Endothelial cell of umbilical vein (primary cell): Measurements from ENCODE around the gene ATG7. TPM values are rescaled to one million over a fixed set of nuclear protein-coding genes. Genes with fewer than 3 reads are reported as not detected.

Experiments used
- BruUV-seq: library from RNA; stranded (reverse); fragments of 400-500 nt; replicated peaks from 2 replicates; lab custom pipeline; 2021; lab: Mats Ljungman, UMichigan
- CTCF ChIA-PET: fragments of 300-600, 350-600 bp; sonication (Branson Sonifier 250); formaldehyde crosslinking; loops from one replicate; lab custom pipeline; 2021; ENCODE audit warnings: antibody characterized with exemption, inconsistent platforms; lab: Charles Lee
- POLR2A ChIA-PET: fragments of 300-600, 350-600 bp; sonication (Branson Sonifier 250); formaldehyde crosslinking; loops from one replicate; lab custom pipeline; 2021; ENCODE audit warnings: antibody characterized with exemption, inconsistent platforms; lab: Charles Lee
- DNase-seq: peaks from one replicate; pipeline ENCODE4 v3.0.0-alpha.2; 2011; ENCODE audit warnings: low read depth, low spot score
- FAIRE-seq: peaks from 2 replicates; lab custom pipeline; 2011; peaks lifted over from hg19 to GRCh38; lab: Jason Lieb, UNC
- H2AFZ ChIP-seq: 2 replicates; pipeline ENCODE4 v1.6.0; 2012; ENCODE audit warnings: low read depth, low read length, control low read depth, inconsistent platforms
- H3K27ac ChIP-seq: 2 replicates; pipeline ENCODE4 v1.5.1; 2011; ENCODE audit warnings: low read depth, mild to moderate bottlenecking, control low read depth, low read length, moderate library complexity; ENCODE audit not compliant: insufficient read depth
- H3K27me3 ChIP-seq, 2 experiments: 2 replicates each; pipeline versions ENCODE4 v1.6.0 to v1.6.1; 2011; ENCODE audit warnings: low read length in 2 of 2, mixed read lengths in 1 of 2; ENCODE audit not compliant: control insufficient read depth in 2 of 2, insufficient read depth in 2 of 2
- H3K36me3 ChIP-seq, 2 experiments: 2 replicates in 1 of 2; 3 replicates in 1 of 2; pipeline ENCODE4 v1.5.1; 2011; ENCODE audit warnings: low read length in 2 of 2, mild to moderate bottlenecking in 1 of 2, moderate library complexity in 1 of 2; ENCODE audit not compliant: control insufficient read depth in 2 of 2, insufficient read depth in 2 of 2; ENCODE audit errors: extremely low read depth in 1 of 2
- H3K4me1 ChIP-seq: 3 replicates; pipeline ENCODE4 v1.5.1; 2011; ENCODE audit warnings: mild to moderate bottlenecking, low read length; ENCODE audit not compliant: control insufficient read depth, insufficient read depth; ENCODE audit errors: extremely low read depth
- H3K4me2 ChIP-seq: 2 replicates; pipeline ENCODE4 v1.6.1; 2011; ENCODE audit warnings: low read length, control low read depth, mixed read lengths; ENCODE audit not compliant: insufficient read depth
- H3K4me3 ChIP-seq, 3 experiments: fragments of 200-600 bp in 1 of 3; sonication (generic), shearing (Covaris generic) in 1 of 3; replicated peaks in 1 of 3; 2 replicates each; pipeline ENCODE4 v1.5.1; 2011 to 2016; ENCODE audit warnings: control low read depth in 3 of 3, low read length in 3 of 3, mild to moderate bottlenecking in 2 of 3, inconsistent platforms in 1 of 3, low read depth in 1 of 3, moderate library complexity in 1 of 3; ENCODE audit not compliant: insufficient read depth in 1 of 3
- H3K79me2 ChIP-seq: 2 replicates; pipeline ENCODE4 v1.6.0; 2012; ENCODE audit warnings: low read length, inconsistent platforms; ENCODE audit not compliant: control insufficient read depth, insufficient read depth
- H3K9ac ChIP-seq: replicated peaks from 2 replicates; pipeline ENCODE3; 2011; ENCODE audit warnings: low read length, control low read depth; ENCODE audit not compliant: insufficient read depth; ENCODE audit errors: extremely low read depth
- H3K9me1 ChIP-seq: replicated peaks from 3 replicates; pipeline ENCODE4 v1.6.0; 2011; ENCODE audit warnings: mild to moderate bottlenecking, low read length; ENCODE audit not compliant: control insufficient read depth, insufficient read depth; ENCODE audit errors: extremely low read depth
- H3K9me3 ChIP-seq: replicated peaks from 2 replicates; pipeline ENCODE4 v1.5.1; 2012; ENCODE audit warnings: low read length, inconsistent platforms; ENCODE audit not compliant: control insufficient read depth, insufficient read depth
- H4K20me1 ChIP-seq: replicated peaks from 2 replicates; pipeline ENCODE3; 2011; ENCODE audit warnings: mild to moderate bottlenecking, low read length; ENCODE audit not compliant: control insufficient read depth, insufficient read depth; ENCODE audit errors: extremely low read depth
- FOS ChIP-seq: IDR thresholded peaks from 2 replicates; pipeline ENCODE4 v1.6.1; 2011; ENCODE audit warnings: mild to moderate bottlenecking, low read length, moderate library complexity, borderline replicate concordance; ENCODE audit not compliant: insufficient read depth
- JUN ChIP-seq: IDR thresholded peaks from 2 replicates; pipeline ENCODE4 v1.6.1; 2011; ENCODE audit warnings: borderline replicate concordance, low read depth; ENCODE audit not compliant: insufficient read length, insufficient read depth
- MYC ChIP-seq: IDR thresholded peaks from one replicate; pipeline ENCODE4 v1.6.1; 2011; ENCODE audit warnings: mild to moderate bottlenecking, low read depth, low read length
- POLR2A ChIP-seq: IDR thresholded peaks from 2 replicates; pipeline ENCODE4 v1.6.1; 2012; ENCODE audit warnings: low read depth, mild to moderate bottlenecking, control low read depth, low read length
- POLR2AphosphoS5 ChIP-seq: IDR thresholded peaks from 2 replicates; pipeline ENCODE4 v1.6.1; 2012; ENCODE audit warnings: low read depth, mild to moderate bottlenecking, control low read depth, low read length, moderate library complexity; ENCODE audit not compliant: insufficient read depth
- dilution Hi-C: fragments of 300-500 bp; cut with MboI; formaldehyde crosslinking; loops from one replicate; pipeline ENCODE4 v1.15.0; 2019; ENCODE audit warnings: low sequenced_read_pairs; ENCODE audit not compliant: extremely low pct_ligation_motif_present
- intact Hi-C: fragments of 100-400 bp; cut with micrococcal nuclease; formaldehyde crosslinking; loops from one replicate; pipeline ENCODE4 v1.10.0; 2022
- polyA plus RNA-seq, 4 experiments: library from polyadenylated mRNA; depleted of rRNA in 3 of 4; stranded (reverse) in 3 of 4; unstranded in 1 of 4; fragments of >200 nt; gene quantifications; 2 replicates each; pipeline versions ENCODE4 v1.2.1 to v1.2.3, GENCODE V29; 2011 to 2012; ENCODE audit warnings: missing spikeins in 1 of 4
- total RNA-seq: library from RNA; stranded (reverse); gene quantifications from 2 replicates; pipeline ENCODE4 v1.2.3, GENCODE V29; 2021
- TF ChIP-seq, protein P1 (sequence below), 2 donors: IDR thresholded peaks; 1 replicate in 1 of 2; 2 replicates in 1 of 2; pipeline ENCODE4 v1.5.1; 2011; ENCODE audit warnings: low read length in 2 of 2, mild to moderate bottlenecking in 2 of 2, moderate library complexity in 2 of 2, control low read depth in 1 of 2, inconsistent platforms in 1 of 2, low read depth in 1 of 2; ENCODE audit not compliant: insufficient read depth in 1 of 2; ENCODE audit errors: extremely low read depth in 1 of 2
- TF ChIP-seq, protein P2 (sequence below): IDR thresholded peaks from 2 replicates; pipeline ENCODE4 v1.6.1; 2011; ENCODE audit not compliant: insufficient read depth, insufficient read length

ATG7 gene
- total and polyA plus RNA-seq, 2 donors (not counting 3 experiments of a cell fraction or from before 2014, with no cell fraction given): 30.8 to 48.3 TPM

GRCh38 chr3:11569156-11569741 is 297.1 kb downstream of the ATG7 start:
- Histone ChIP-seq H3K4me1 (peaks cover 53% of the 10 kb centered on the region), H4K20me1 (no peaks in the 10 kb centered on the region), H3K27ac (peak overlapping the region; percentile 97), H3K9me1 (no peaks in the 10 kb centered on the region), H3K79me2 (peaks cover 80% of the 10 kb centered on the region), H3K4me3 (peak overlapping the region in 1 of 3 experiments; percentile 3), H3K9me3 (no peaks in the 10 kb centered on the region), H3K27me3 (no peaks in the 10 kb centered on the region), H3K36me3 (peaks cover 8 to 21% of the 10 kb centered on the region in 2 experiments), H3K9ac (peak overlapping the region; percentile 91), H2AFZ (no peak overlapping the region), H3K4me2 (peak overlapping the region; percentile 51)
- ChIA-PET CTCF (interaction anchor here (1.1 to 4.4 kb wide), 7 partner anchors 16 to 190 kb away, joined by 3 to 21 read pairs (median 6); partner anchors contain the start of gene VGLL4), POLR2A (interaction anchor here (1.6 kb wide), 1 partner anchor 69 kb away, joined by 3 read pairs; no protein-coding TSS in a partner anchor)
- FAIRE-seq: no peak
- dilution Hi-C loops: no loop called here
- no peak for DNase-seq
- no TSS peak for BruUV-seq
- intact Hi-C loops: loop anchor here (2.0 to 10.0 kb wide), 4 partner anchors 92 to 364 kb away; no protein-coding TSS in a partner anchor
- TF ChIP-seq, protein P1, sequence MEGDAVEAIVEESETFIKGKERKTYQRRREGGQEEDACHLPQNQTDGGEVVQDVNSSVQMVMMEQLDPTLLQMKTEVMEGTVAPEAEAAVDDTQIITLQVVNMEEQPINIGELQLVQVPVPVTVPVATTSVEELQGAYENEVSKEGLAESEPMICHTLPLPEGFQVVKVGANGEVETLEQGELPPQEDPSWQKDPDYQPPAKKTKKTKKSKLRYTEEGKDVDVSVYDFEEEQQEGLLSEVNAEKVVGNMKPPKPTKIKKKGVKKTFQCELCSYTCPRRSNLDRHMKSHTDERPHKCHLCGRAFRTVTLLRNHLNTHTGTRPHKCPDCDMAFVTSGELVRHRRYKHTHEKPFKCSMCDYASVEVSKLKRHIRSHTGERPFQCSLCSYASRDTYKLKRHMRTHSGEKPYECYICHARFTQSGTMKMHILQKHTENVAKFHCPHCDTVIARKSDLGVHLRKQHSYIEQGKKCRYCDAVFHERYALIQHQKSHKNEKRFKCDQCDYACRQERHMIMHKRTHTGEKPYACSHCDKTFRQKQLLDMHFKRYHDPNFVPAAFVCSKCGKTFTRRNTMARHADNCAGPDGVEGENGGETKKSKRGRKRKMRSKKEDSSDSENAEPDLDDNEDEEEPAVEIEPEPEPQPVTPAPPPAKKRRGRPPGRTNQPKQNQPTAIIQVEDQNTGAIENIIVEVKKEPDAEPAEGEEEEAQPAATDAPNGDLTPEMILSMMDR (IDR thresholded peaks at IDR 0.05; ENCODE audit: extremely low read depth in 1 of 2, insufficient read depth in 1 of 2, low read depth in 1 of 2, low read length in 2 of 2): no peak
- TF ChIP-seq POLR2A: no peak
- TF ChIP-seq FOS: no peak
- TF ChIP-seq, protein P2, sequence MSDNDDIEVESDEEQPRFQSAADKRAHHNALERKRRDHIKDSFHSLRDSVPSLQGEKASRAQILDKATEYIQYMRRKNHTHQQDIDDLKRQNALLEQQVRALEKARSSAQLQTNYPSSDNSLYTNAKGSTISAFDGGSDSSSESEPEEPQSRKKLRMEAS: no peak
- TF ChIP-seq POLR2AphosphoS5: no peak
- TF ChIP-seq MYC: no peak
- TF ChIP-seq JUN: no peak
